Karpas-422 (cell line): ENCODE data around the gene MARK3. TPM values are rescaled to one million over a fixed set of nuclear protein-coding genes. Genes with fewer than 3 reads are reported as not detected.

Experiments used
- DNase-seq: peaks from one replicate; pipeline ENCODE4 v3.0.0-alpha.2; 2015
- H2AFZ ChIP-seq: fragments of 200-600 bp; sonication (generic); 2 replicates; pipeline ENCODE4 v1.6.1; 2014; ENCODE audit warnings: antibody characterized with exemption, low read length, mixed read lengths
- H3K27ac ChIP-seq: fragments of 200-600 bp; sonication (generic); 2 replicates; pipeline ENCODE4 v1.5.1; 2014; ENCODE audit warnings: mild to moderate bottlenecking, low read length, moderate library complexity
- H3K27me3 ChIP-seq: fragments of 200-600 bp; sonication (generic); 2 replicates; pipeline ENCODE4 v1.6.1; 2014; ENCODE audit warnings: low read length, mixed read lengths
- H3K36me3 ChIP-seq: fragments of 200-600 bp; sonication (generic); 2 replicates; pipeline ENCODE4 v1.6.1; 2014; ENCODE audit warnings: low read length, mixed read lengths; ENCODE audit not compliant: insufficient read depth
- H3K4me1 ChIP-seq: fragments of 200-600 bp; sonication (generic); 2 replicates; pipeline ENCODE4 v1.6.1; 2014; ENCODE audit warnings: mild to moderate bottlenecking, low read length, mixed read lengths
- H3K4me2 ChIP-seq: fragments of 200-600 bp; sonication (generic); 2 replicates; pipeline ENCODE4 v1.6.1; 2014; ENCODE audit warnings: low read length, low read depth, mild to moderate bottlenecking; ENCODE audit not compliant: poor library complexity, severe bottlenecking
- H3K4me3 ChIP-seq: fragments of 200-600 bp; sonication (generic); 2 replicates; pipeline ENCODE4 v1.5.1; 2014; ENCODE audit warnings: mild to moderate bottlenecking, antibody characterized with exemption, low read length, mixed read lengths
- H3K79me2 ChIP-seq: fragments of 200-600 bp; sonication (generic); 2 replicates; pipeline ENCODE4 v1.6.1; 2014; ENCODE audit warnings: mild to moderate bottlenecking, low read length, mixed read lengths
- H3K9ac ChIP-seq: fragments of 200-600 bp; sonication (generic); 2 replicates; pipeline ENCODE4 v1.6.0; 2014; ENCODE audit warnings: low read length
- H3K9me2 ChIP-seq: fragments of 200-600 bp; sonication (generic), shearing (Covaris generic); replicated peaks from 2 replicates; pipeline ENCODE4 v1.6.0; 2014; ENCODE audit warnings: mild to moderate bottlenecking, low read length, moderate library complexity; ENCODE audit not compliant: insufficient read depth
- H3K9me3 ChIP-seq: fragments of 300-700, 200-600 bp; sonication (generic); 2 replicates; pipeline ENCODE4 v1.6.1; 2014; ENCODE audit warnings: low read length, mixed read lengths
- H4K20me1 ChIP-seq: fragments of 200-600 bp; sonication (generic); 2 replicates; pipeline ENCODE4 v1.6.1; 2014; ENCODE audit warnings: mild to moderate bottlenecking, antibody characterized with exemption, low read length, low read depth; ENCODE audit not compliant: insufficient read depth
- total RNA-seq: library from RNA; depleted of rRNA; stranded (reverse); fragments of >200 nt; shearing (Covaris generic); gene quantifications from 2 replicates; pipeline ENCODE4 v1.2.3, GENCODE V29; 2014; ENCODE audit warnings: low replicate concordance

The MARK3 gene
- total RNA-seq, 1 experiment from 2014 or later, result 113 TPM

GRCh38 chr14:103474893-103475292, 89.7 kb downstream of the MARK3 start:
- Histone ChIP-seq H3K9me3 (no peaks in the 10 kb centered on the region), H3K79me2 (0 out of 2 replicates have a peak, but pooled peaks cover 7% of the 10 kb centered on the region), H4K20me1 (no peaks in the 10 kb centered on the region), H3K9ac (no peak overlapping the region), H2AFZ (no peak overlapping the region), H3K36me3 (peaks cover 41% of the 10 kb centered on the region; the same call in 1 of the 2 replicates), H3K27me3 (no peaks in the 10 kb centered on the region), H3K9me2 (no peaks in the 10 kb centered on the region), H3K4me1 (peaks cover under 1% of the 10 kb centered on the region; the same call in 1 of the 2 replicates), H3K4me3 (no peak overlapping the region), H3K27ac (no peak overlapping the region), H3K4me2 (no peak overlapping the region)
- no peak for DNase-seq

- H3K9me2 ChIP-seq, result no peaks in the 10 kb centered on the region
- no peak for DNase-seq
- no peaks in the 10 kb centered on the region for H4K20me1 ChIP-seq
- no peak overlapping the region for H3K27ac ChIP-seq
- no peak overlapping the region for H3K4me3 ChIP-seq
- H3K9me3 ChIP-seq, result no peaks in the 10 kb centered on the region
- peaks cover 42% of the 10 kb centered on the region; the same call in 1 of the 2 replicates for H3K36me3 ChIP-seq
- H3K79me2 ChIP-seq, result 0 out of 2 replicates have a peak, but pooled peaks cover 3% of the 10 kb centered on the region
- no peak overlapping the region for H3K4me2 ChIP-seq
- no peak overlapping the region for H2AFZ ChIP-seq
- H3K27me3 ChIP-seq, result no peaks in the 10 kb centered on the region
- H3K4me1 ChIP-seq, result peaks cover 9% of the 10 kb centered on the region
- H3K9ac ChIP-seq, result no peak overlapping the region
Measured at GRCh38 chr14:103476065-103476464, 90.8 kb downstream of the MARK3 start.

GRCh38 chr14:103476631-103477030, 91.4 kb downstream of the MARK3 start:
- Histone ChIP-seq H3K4me2 (no peak overlapping the region), H3K36me3 (peaks cover 41% of the 10 kb centered on the region; the same call in 1 of the 2 replicates), H3K27me3 (no peaks in the 10 kb centered on the region), H3K9ac (no peak overlapping the region), H3K9me2 (no peaks in the 10 kb centered on the region), H3K4me1 (peaks cover 9% of the 10 kb centered on the region), H4K20me1 (no peaks in the 10 kb centered on the region), H3K27ac (no peak overlapping the region), H3K4me3 (no peak overlapping the region), H2AFZ (no peak overlapping the region), H3K79me2 (no peaks in the 10 kb centered on the region), H3K9me3 (no peaks in the 10 kb centered on the region)
- DNase-seq, result no peak

DNA sequence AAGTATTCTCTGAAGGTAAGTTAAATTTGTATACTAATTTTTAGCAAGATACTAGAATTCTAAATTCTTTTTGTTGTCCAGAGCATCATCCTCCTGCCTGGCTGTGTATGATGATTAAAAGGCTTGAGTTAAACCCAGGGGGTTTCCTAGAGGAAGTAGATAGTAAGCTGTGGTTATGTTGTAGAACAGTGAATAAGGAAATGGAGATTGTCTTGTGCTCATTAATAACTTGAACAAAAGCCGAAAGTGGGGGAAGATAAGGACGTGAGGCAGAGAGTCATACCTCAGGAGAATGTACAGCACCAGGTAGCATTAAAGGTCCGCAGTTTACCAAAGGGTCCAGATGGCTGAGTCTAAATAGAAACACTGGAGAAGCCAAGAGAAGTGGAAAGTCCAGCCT, 95.4 kb downstream of the MARK3 start:
- Histone ChIP-seq H3K36me3 (peaks cover 38% of the 10 kb centered on the region; the same call in 1 of the 2 replicates), H2AFZ (no peak overlapping the region), H4K20me1 (no peaks in the 10 kb centered on the region), H3K79me2 (0 out of 2 replicates have a peak, but pooled peaks cover 4% of the 10 kb centered on the region), H3K9me3 (no peaks in the 10 kb centered on the region), H3K4me2 (no peak overlapping the region), H3K4me1 (peaks cover 9% of the 10 kb centered on the region), H3K4me3 (no peak overlapping the region), H3K9ac (no peak overlapping the region), H3K9me2 (no peaks in the 10 kb centered on the region), H3K27ac (no peak overlapping the region), H3K27me3 (no peaks in the 10 kb centered on the region)
- DNase-seq, result no peak

DNA sequence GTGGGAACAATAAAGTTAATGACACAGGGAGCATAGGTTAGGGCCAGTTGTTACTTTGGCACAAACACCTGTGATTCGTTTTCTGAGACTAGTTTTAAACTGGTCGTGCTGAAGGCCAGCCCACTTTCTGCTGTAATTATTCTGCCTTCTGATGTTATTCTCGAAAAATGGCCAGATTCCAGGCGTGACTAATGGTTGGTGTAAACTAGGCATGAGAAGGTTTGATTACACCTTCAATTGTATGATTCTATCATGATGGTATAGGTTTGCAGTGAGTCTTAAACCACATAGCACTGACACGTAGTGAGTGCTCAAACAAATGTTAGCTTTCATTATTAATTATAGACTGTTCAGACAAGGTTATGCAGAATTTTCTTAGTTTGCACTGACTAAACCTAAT, 98.4 kb downstream of the MARK3 start:
- Histone ChIP-seq H3K9ac (no peak overlapping the region), H3K36me3 (peaks cover 28% of the 10 kb centered on the region; the same call in 1 of the 2 replicates), H3K9me2 (no peaks in the 10 kb centered on the region), H3K27ac (no peak overlapping the region), H3K4me2 (no peak overlapping the region), H3K27me3 (no peaks in the 10 kb centered on the region), H3K4me1 (peaks cover 9% of the 10 kb centered on the region), H4K20me1 (no peaks in the 10 kb centered on the region), H3K4me3 (no peak overlapping the region), H3K9me3 (no peaks in the 10 kb centered on the region), H3K79me2 (0 out of 2 replicates have a peak, but pooled peaks cover 4% of the 10 kb centered on the region), H2AFZ (no peak overlapping the region)
- DNase-seq, result no peak

GRCh38 chr14:103485504-103485903, 100.3 kb downstream of the MARK3 start:
- H3K9me3 ChIP-seq, result no peaks in the 10 kb centered on the region
- no peak for DNase-seq
- H3K36me3 ChIP-seq, result peaks cover 21% of the 10 kb centered on the region; the same call in 1 of the 2 replicates
- no peak overlapping the region for H3K27ac ChIP-seq
- H3K9me2 ChIP-seq, result no peaks in the 10 kb centered on the region
- no peak overlapping the region for H3K4me3 ChIP-seq
- H4K20me1 ChIP-seq, result no peaks in the 10 kb centered on the region
- H3K4me1 ChIP-seq, result peaks cover 2% of the 10 kb centered on the region
- 0 out of 2 replicates have a peak, but pooled peaks cover 4% of the 10 kb centered on the region for H3K79me2 ChIP-seq
- H3K4me2 ChIP-seq, result no peak overlapping the region
- H3K27me3 ChIP-seq, result no peaks in the 10 kb centered on the region
- H3K9ac ChIP-seq, result no peak overlapping the region
- H2AFZ ChIP-seq, result no peak overlapping the region

DNA sequence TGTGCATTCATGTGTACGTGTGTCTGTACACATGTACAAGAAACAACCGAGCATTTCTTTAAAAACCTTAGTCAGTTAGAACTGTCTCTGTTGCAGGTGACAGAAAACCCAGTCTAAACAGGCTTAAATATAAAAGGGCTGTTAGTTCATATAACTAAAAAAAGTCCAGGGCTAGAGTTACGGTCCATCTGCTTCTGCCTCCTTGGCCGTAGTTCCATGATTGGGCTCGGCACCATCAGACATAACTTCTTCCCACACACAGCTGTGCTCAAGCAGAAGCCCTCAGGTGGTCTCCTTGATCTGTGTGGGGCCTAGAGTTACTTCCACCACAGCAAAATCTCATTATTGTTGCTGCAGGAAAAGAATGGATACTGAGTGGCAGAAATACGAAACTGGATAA, 102.9 kb downstream of the MARK3 start:
- H3K27me3 ChIP-seq, result no peaks in the 10 kb centered on the region
- H3K36me3 ChIP-seq, result peaks cover 32% of the 10 kb centered on the region; the same call in 1 of the 2 replicates
- H3K27ac ChIP-seq, result no peak overlapping the region

GRCh38 chr14:103488960-103489359, 103.7 kb downstream of the MARK3 start:
- Histone ChIP-seq H3K9ac (no peak overlapping the region), H3K9me2 (no peaks in the 10 kb centered on the region), H3K9me3 (no peaks in the 10 kb centered on the region), H3K4me1 (no peaks in the 10 kb centered on the region), H2AFZ (no peak overlapping the region), H3K27ac (no peak overlapping the region), H3K79me2 (no peaks in the 10 kb centered on the region), H3K4me2 (no peak overlapping the region), H3K36me3 (peaks cover 29% of the 10 kb centered on the region; the same call in 1 of the 2 replicates), H4K20me1 (no peaks in the 10 kb centered on the region), H3K4me3 (no peak overlapping the region), H3K27me3 (no peaks in the 10 kb centered on the region)
- DNase-seq, result no peak

More for the DNA sequence above, 102.9 kb downstream of the MARK3 start:
- Histone ChIP-seq H3K9ac (no peak overlapping the region), H2AFZ (no peak overlapping the region), H3K9me2 (no peaks in the 10 kb centered on the region), H4K20me1 (no peaks in the 10 kb centered on the region), H3K79me2 (0 out of 2 replicates have a peak, but pooled peaks cover 4% of the 10 kb centered on the region), H3K4me1 (no peaks in the 10 kb centered on the region), H3K4me3 (no peak overlapping the region), H3K4me2 (no peak overlapping the region), H3K9me3 (no peaks in the 10 kb centered on the region)
- no peak for DNase-seq
